Measurements from ENCODE around the gene CD99.
"Not testable (repeated sequence)": the region's sequence is repeated elsewhere in the genome, so short reads cannot be mapped to it uniquely, and the experiment has no call there.

The CD99 gene

DNA sequence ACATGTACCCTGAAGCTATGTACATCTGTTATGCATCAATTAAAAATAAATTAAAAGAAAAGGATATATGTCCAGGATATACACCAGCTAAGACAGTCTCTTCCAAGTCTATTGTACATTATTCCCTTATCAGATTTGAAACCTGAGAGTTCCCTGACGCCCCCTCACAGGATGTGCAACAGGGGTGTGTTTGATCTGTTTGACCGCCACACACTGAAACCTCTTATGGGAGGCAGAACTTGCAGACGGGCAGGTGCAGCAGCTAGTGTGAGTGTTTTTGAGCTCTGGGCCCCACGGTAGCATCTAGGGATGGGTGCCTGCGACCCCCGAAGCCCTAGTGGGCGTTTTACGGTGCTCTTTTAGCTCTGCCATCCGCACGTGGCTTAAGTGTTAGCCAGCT, 65.5 kb downstream of the CD99 start:
- no peak overlapping the region for H2AFZ ChIP-seq
- H3K79me2 ChIP-seq: no peaks in the 10 kb centered on the region
- no peak overlapping the region for H3K9ac ChIP-seq
- no peaks in the 10 kb centered on the region for H3K4me1 ChIP-seq
- no peak overlapping the region for H3K27ac ChIP-seq
- H3K9me3 ChIP-seq (ENCODE audit: control insufficient read depth, low read length): no peaks in the 10 kb centered on the region
- no peak overlapping the region for H3K4me3 ChIP-seq (ENCODE audit: low read depth, low read length)
- no peaks in the 10 kb centered on the region for H3K27me3 ChIP-seq (ENCODE audit: control insufficient read depth, insufficient read depth, low read length)
- no peak overlapping the region for H3K4me2 ChIP-seq (ENCODE audit: low read length)
- TF ChIP-seq, protein P1, sequence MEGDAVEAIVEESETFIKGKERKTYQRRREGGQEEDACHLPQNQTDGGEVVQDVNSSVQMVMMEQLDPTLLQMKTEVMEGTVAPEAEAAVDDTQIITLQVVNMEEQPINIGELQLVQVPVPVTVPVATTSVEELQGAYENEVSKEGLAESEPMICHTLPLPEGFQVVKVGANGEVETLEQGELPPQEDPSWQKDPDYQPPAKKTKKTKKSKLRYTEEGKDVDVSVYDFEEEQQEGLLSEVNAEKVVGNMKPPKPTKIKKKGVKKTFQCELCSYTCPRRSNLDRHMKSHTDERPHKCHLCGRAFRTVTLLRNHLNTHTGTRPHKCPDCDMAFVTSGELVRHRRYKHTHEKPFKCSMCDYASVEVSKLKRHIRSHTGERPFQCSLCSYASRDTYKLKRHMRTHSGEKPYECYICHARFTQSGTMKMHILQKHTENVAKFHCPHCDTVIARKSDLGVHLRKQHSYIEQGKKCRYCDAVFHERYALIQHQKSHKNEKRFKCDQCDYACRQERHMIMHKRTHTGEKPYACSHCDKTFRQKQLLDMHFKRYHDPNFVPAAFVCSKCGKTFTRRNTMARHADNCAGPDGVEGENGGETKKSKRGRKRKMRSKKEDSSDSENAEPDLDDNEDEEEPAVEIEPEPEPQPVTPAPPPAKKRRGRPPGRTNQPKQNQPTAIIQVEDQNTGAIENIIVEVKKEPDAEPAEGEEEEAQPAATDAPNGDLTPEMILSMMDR (IDR thresholded peaks at IDR 0.05): no peak
- no peaks in the 10 kb centered on the region for H3K36me3 ChIP-seq (ENCODE audit: control insufficient read depth, insufficient read depth, low read length)

DNA sequence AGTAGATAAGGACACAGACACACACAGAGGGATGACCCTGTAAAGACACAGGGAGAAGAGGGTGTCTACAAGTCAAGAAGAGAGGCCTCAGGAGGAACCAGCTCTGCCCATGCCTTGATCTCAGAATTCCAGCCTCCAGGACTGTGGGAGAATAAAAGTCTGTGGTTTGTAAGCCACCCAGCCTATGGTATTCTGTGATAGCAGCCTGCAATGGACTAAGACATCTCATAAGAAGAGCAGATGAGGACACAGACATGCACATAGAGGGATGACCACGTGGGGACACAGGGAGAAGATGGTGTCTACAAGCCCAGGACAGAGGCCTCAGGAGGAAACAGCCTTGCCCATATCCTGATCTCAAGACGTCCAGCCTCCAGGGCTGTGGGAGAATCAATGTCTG, 70.2 kb downstream of the CD99 start:
- H3K27me3 ChIP-seq (ENCODE audit: control insufficient read depth, insufficient read depth, low read length): no peaks in the 10 kb centered on the region
- H3K4me2 ChIP-seq (ENCODE audit: low read length): no peak overlapping the region
- no peak overlapping the region for H3K4me3 ChIP-seq (ENCODE audit: low read depth, low read length)
- H2AFZ ChIP-seq: no peak overlapping the region
- TF ChIP-seq, protein P1 (IDR thresholded peaks at IDR 0.05): no peak
- no peaks in the 10 kb centered on the region for H3K79me2 ChIP-seq
- H3K36me3 ChIP-seq (ENCODE audit: control insufficient read depth, insufficient read depth, low read length): no peaks in the 10 kb centered on the region
- no peaks in the 10 kb centered on the region for H3K9me3 ChIP-seq (ENCODE audit: control insufficient read depth, low read length)
- no peak overlapping the region for H3K9ac ChIP-seq
- H3K27ac ChIP-seq: no peak overlapping the region
- H3K4me1 ChIP-seq: no peaks in the 10 kb centered on the region

DNA sequence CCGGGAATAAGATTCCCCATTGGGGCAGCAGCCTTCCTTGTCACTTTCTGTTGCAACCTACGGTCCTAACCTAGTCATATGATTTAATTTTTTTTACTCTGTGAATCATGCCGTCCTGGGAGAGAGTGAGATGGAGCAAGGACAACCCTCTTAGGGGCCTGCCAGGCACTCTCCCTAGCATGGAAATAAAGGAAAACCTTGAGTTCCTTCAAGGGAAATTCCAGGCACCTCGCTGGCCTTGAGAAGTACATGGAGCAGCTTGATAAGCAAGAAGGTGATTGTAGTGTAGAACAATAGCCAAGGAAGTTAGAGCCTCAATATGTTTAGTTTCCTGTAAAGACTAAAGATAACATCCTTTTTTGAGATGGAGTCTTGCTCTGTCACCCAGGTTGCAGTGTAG, 71.6 kb downstream of the CD99 start:
- not testable (repeated sequence) for H3K9me3 ChIP-seq (ENCODE audit: control insufficient read depth, low read length); H3K36me3 ChIP-seq (ENCODE audit: control insufficient read depth, insufficient read depth, low read length); H3K27ac ChIP-seq; H3K79me2 ChIP-seq; H3K4me1 ChIP-seq; H3K9ac ChIP-seq; H2AFZ ChIP-seq; H3K4me2 ChIP-seq (ENCODE audit: low read length); H3K27me3 ChIP-seq (ENCODE audit: control insufficient read depth, insufficient read depth, low read length); H3K4me3 ChIP-seq (ENCODE audit: low read depth, low read length)

DNA sequence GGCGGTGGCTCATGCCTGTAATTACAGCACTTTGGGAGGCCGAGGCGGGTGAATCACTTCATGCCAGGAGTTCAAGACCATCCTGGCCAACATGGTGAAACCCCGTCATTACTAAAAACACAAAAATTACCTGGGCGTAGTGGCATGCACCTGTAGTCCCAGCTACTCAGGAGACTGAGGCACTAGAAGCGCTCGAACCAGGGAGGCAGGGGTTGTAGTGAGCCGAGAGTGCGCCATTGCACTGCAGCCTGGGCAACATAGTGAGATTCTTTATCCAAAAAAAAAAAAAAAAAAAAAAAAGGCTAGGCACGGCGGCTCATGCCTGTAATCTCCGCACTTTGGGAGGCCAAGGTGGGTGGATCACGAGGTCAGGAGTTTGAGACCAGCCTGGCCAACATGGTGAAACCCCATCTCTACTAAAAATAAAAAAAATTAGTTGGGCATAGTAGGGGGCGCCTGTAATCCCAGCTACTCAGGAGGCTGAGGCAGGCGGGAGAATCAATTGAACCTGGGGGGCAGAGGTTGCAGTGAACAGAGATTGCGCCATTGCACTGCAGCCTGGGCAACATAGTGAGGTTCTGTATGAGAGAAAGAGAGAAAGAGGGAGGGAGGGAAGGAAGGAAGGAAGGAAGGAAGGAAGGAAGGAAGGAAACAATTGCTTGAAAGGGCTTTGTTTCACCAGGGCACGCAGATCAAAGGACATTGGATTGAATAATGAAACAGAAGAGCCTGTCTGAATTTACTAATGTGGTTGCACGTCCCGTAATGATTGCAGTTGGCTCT, 73.9 kb downstream of the CD99 start:
- not testable (repeated sequence) for H3K27me3 ChIP-seq (ENCODE audit: control insufficient read depth, insufficient read depth, low read length); H3K36me3 ChIP-seq (ENCODE audit: control insufficient read depth, insufficient read depth, low read length); H2AFZ ChIP-seq; H3K4me1 ChIP-seq; H3K4me3 ChIP-seq (ENCODE audit: low read depth, low read length); H3K27ac ChIP-seq; H3K9me3 ChIP-seq (ENCODE audit: control insufficient read depth, low read length); H3K79me2 ChIP-seq; H3K4me2 ChIP-seq (ENCODE audit: low read length); H3K9ac ChIP-seq

DNA sequence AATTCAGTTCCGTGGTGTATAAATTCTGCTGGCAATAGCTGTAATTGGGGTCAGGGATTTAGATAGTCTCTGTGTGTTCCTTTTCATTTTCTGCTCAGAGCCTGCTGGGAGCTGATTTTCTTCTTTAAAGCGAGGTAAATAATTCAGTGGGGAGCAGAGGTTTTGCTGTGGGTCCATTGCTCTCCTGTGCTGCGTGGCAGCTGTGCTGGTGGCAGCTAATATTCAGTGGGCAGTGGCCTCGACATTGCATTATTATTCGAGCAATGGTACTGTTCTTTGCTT, 74.4 kb downstream of the CD99 start:
- no peaks in the 10 kb centered on the region for H3K27me3 ChIP-seq (ENCODE audit: control insufficient read depth, insufficient read depth, low read length)
- H3K4me3 ChIP-seq (ENCODE audit: low read depth, low read length): no peak overlapping the region
- H3K79me2 ChIP-seq: no peaks in the 10 kb centered on the region
- no peaks in the 10 kb centered on the region for H3K9me3 ChIP-seq (ENCODE audit: control insufficient read depth, low read length)
- H3K27ac ChIP-seq: no peak overlapping the region
- TF ChIP-seq, protein P1 (IDR thresholded peaks at IDR 0.05): no peak
- no peak overlapping the region for H3K9ac ChIP-seq
- H3K4me2 ChIP-seq (ENCODE audit: low read length): no peak overlapping the region
- H2AFZ ChIP-seq: no peak overlapping the region
- no peaks in the 10 kb centered on the region for H3K36me3 ChIP-seq (ENCODE audit: control insufficient read depth, insufficient read depth, low read length)
- no peaks in the 10 kb centered on the region for H3K4me1 ChIP-seq

DNA sequence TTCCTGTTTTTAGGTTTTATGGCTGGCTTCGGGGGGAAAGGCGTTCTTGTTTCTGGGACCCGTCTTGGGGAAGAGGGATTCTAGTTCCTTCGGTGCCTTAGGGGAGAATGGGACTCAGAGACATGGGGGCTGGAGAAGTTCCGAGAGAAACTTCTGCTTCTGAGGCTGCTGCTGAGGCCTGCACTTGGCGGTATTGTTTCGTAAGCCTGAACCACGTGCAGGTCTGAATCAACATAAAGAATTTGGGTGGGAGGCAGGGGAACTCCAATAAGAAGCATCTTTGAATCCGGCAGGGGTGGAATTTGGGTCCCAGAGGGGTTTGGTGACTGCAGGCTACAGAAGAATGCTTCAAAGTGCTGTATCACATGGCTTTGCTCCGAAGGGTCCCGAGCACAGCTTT, 75.8 kb downstream of the CD99 start:
- H3K4me2 ChIP-seq (ENCODE audit: low read length): no peak overlapping the region
- no peak overlapping the region for H3K27ac ChIP-seq
- H3K36me3 ChIP-seq (ENCODE audit: control insufficient read depth, insufficient read depth, low read length): no peaks in the 10 kb centered on the region
- H3K4me3 ChIP-seq (ENCODE audit: low read depth, low read length): no peak overlapping the region
- no peaks in the 10 kb centered on the region for H3K9me3 ChIP-seq (ENCODE audit: control insufficient read depth, low read length)
- no peak overlapping the region for H2AFZ ChIP-seq
- H3K4me1 ChIP-seq: no peaks in the 10 kb centered on the region
- TF ChIP-seq, protein P1 (IDR thresholded peaks at IDR 0.05): no peak
- H3K79me2 ChIP-seq: no peaks in the 10 kb centered on the region
- no peaks in the 10 kb centered on the region for H3K27me3 ChIP-seq (ENCODE audit: control insufficient read depth, insufficient read depth, low read length)
- H3K9ac ChIP-seq: no peak overlapping the region
